Mesenchymal stem cell (in vitro differentiated cells and primary cell): ENCODE data around the gene LRP1B.

Experiments
- DNase-seq: peaks from one replicate; pipeline ENCODE4 v3.0.0-alpha.2; 2013
- H2AFZ ChIP-seq: one replicate; pipeline ENCODE4 v1.6.1; 2013; ENCODE audit warnings: low read depth, mild to moderate bottlenecking, control low read depth, inconsistent platforms, low read length, moderate library complexity
- H2AK5ac ChIP-seq: 2 replicates; pipeline ENCODE4 v1.6.1; 2013; ENCODE audit warnings: low read length, moderate library complexity, mild to moderate bottlenecking, inconsistent platforms; ENCODE audit not compliant: severe bottlenecking
- H2BK120ac ChIP-seq: one replicate; pipeline ENCODE4 v1.6.1; 2013; ENCODE audit warnings: low read depth, mild to moderate bottlenecking, inconsistent platforms, low read length, moderate library complexity
- H2BK12ac ChIP-seq, 2 experiments: one replicate each; pipeline ENCODE4 v1.6.1; 2013; ENCODE audit warnings: inconsistent platforms in 2 of 2, low read length in 2 of 2, mild to moderate bottlenecking in 2 of 2, moderate library complexity in 2 of 2, control low read depth in 1 of 2
- H2BK15ac ChIP-seq: one replicate; pipeline ENCODE4 v1.6.1; 2013; ENCODE audit warnings: mild to moderate bottlenecking, low read depth, inconsistent platforms; ENCODE audit not compliant: poor library complexity, severe bottlenecking
- H2BK5ac ChIP-seq: 2 replicates; pipeline ENCODE4 v1.6.1; 2013; ENCODE audit warnings: low read depth, mild to moderate bottlenecking, low read length, control low read depth, inconsistent platforms; ENCODE audit not compliant: poor library complexity, severe bottlenecking
- H3K14ac ChIP-seq, 2 experiments: one replicate each; pipeline ENCODE4 v1.6.1; 2013; ENCODE audit warnings: inconsistent platforms in 2 of 2, low read length in 2 of 2, control low read depth in 1 of 2, mild to moderate bottlenecking in 1 of 2, moderate library complexity in 1 of 2
- H3K18ac ChIP-seq, 2 experiments: one replicate each; pipeline ENCODE4 v1.6.1; 2013; ENCODE audit warnings: inconsistent platforms in 2 of 2, low read length in 2 of 2, control low read depth in 1 of 2, low read depth in 1 of 2, mild to moderate bottlenecking in 1 of 2
- H3K23ac ChIP-seq, 2 experiments: one replicate each; pipeline ENCODE4 v1.6.1; 2013; ENCODE audit warnings: inconsistent platforms in 2 of 2, low read length in 2 of 2, mild to moderate bottlenecking in 2 of 2, moderate library complexity in 2 of 2, control low read depth in 1 of 2
- H3K27ac ChIP-seq: 2 replicates; pipeline ENCODE4 v1.5.1; 2013; ENCODE audit warnings: mild to moderate bottlenecking, moderate library complexity, low read length, control low read depth, inconsistent platforms; ENCODE audit not compliant: poor library complexity, severe bottlenecking
- H3K27me3 ChIP-seq, 2 experiments: 2 replicates each; pipeline versions ENCODE4 v1.6.1 to v1.7.0; 2013; ENCODE audit warnings: low read length in 2 of 2, mild to moderate bottlenecking in 2 of 2, moderate library complexity in 2 of 2, control low read depth in 1 of 2, inconsistent platforms in 1 of 2; ENCODE audit not compliant: control insufficient read depth in 1 of 2, insufficient read depth in 1 of 2
- H3K36me3 ChIP-seq, 2 experiments: 2 replicates each; pipeline versions ENCODE4 v1.6.1 to v1.7.0; 2013; ENCODE audit warnings: low read length in 2 of 2, control low read depth in 1 of 2, inconsistent platforms in 1 of 2, low read depth in 1 of 2, mild to moderate bottlenecking in 1 of 2; ENCODE audit not compliant: insufficient read depth in 2 of 2, control insufficient read depth in 1 of 2
- H3K4ac ChIP-seq, 2 experiments: one replicate each; pipeline ENCODE4 v1.6.1; 2013; ENCODE audit warnings: inconsistent platforms in 2 of 2, low read length in 2 of 2, mild to moderate bottlenecking in 2 of 2, moderate library complexity in 2 of 2, control low read depth in 1 of 2, low read depth in 1 of 2
- H3K4me1 ChIP-seq: 2 replicates; pipeline ENCODE4 v1.6.1; 2013; ENCODE audit warnings: low read depth, low read length, control low read depth; ENCODE audit not compliant: control insufficient read depth, insufficient read depth
- H3K4me2 ChIP-seq: 2 replicates; pipeline ENCODE4 v1.6.1; 2013; ENCODE audit warnings: low read length, mild to moderate bottlenecking, inconsistent platforms; ENCODE audit not compliant: poor library complexity, severe bottlenecking
- H3K4me3 ChIP-seq, 2 experiments: 2 replicates each; pipeline versions ENCODE4 v1.5.1 to v1.7.0; 2013; ENCODE audit warnings: low read length in 2 of 2, mild to moderate bottlenecking in 2 of 2, control low read depth in 1 of 2, low read depth in 1 of 2; ENCODE audit not compliant: insufficient read depth in 1 of 2
- H3K79me1 ChIP-seq: replicated peaks from 2 replicates; pipeline ENCODE4 v1.6.1; 2013; ENCODE audit warnings: mild to moderate bottlenecking, control low read depth, low read length, inconsistent platforms; ENCODE audit not compliant: poor library complexity, severe bottlenecking
- H3K9ac ChIP-seq: 2 replicates; pipeline ENCODE4 v1.7.0; 2013; ENCODE audit warnings: mild to moderate bottlenecking, low read length, moderate library complexity
- H3K9me3 ChIP-seq: 2 replicates; pipeline ENCODE4 v1.7.0; 2013; ENCODE audit warnings: mild to moderate bottlenecking, low read length; ENCODE audit not compliant: control insufficient read depth
- H4K8ac ChIP-seq: one replicate; pipeline ENCODE4 v1.6.1; 2013; ENCODE audit warnings: inconsistent platforms, mild to moderate bottlenecking, low read length, moderate library complexity
- H4K91ac ChIP-seq: one replicate; pipeline ENCODE4 v1.6.1; 2013; ENCODE audit warnings: mild to moderate bottlenecking, low read length, inconsistent platforms
- WGBS: methylation state at CpG from one replicate; pipeline ENCODE4 v1.1.7; 2013; ENCODE audit warnings: mixed read lengths; 5-methylcytosine and 5-hydroxymethylcytosine counted together

The LRP1B gene

GRCh38 chr2:141767691-141768090, 363.1 kb downstream of the LRP1B start:
- H3K27ac ChIP-seq, result peak overlapping the region; percentile 67
- no peak overlapping the region for H3K4me2 ChIP-seq
- DNase-seq, result no peak
- H3K9me3 ChIP-seq, result no peaks in the 10 kb centered on the region
- H2BK15ac ChIP-seq, result no peak overlapping the region
- no peak overlapping the region for H2BK120ac ChIP-seq
- H2AK5ac ChIP-seq, result no peak overlapping the region
- H3K4ac ChIP-seq, result no peak overlapping the region
- no peak overlapping the region for H2AFZ ChIP-seq
- H3K18ac ChIP-seq, result no peak overlapping the region
- H3K9ac ChIP-seq, result no peak overlapping the region
- no peak overlapping the region for H4K91ac ChIP-seq
- H4K8ac ChIP-seq, result no peak overlapping the region
- H3K79me1 ChIP-seq, result no peaks in the 10 kb centered on the region
- WGBS, result no CpG with 5 or more reads among the region's 1 CpG
- H3K14ac ChIP-seq, result no peak overlapping the region
- H2BK5ac ChIP-seq, result no peak overlapping the region
- no peak overlapping the region for H3K23ac ChIP-seq
- no peak overlapping the region for H2BK12ac ChIP-seq
- no peaks in the 10 kb centered on the region for H3K4me1 ChIP-seq
- no peaks in the 10 kb centered on the region for H3K27me3 ChIP-seq
- H3K36me3 ChIP-seq, result no peaks in the 10 kb centered on the region
- H3K4me3 ChIP-seq, result no peak overlapping the region

DNA sequence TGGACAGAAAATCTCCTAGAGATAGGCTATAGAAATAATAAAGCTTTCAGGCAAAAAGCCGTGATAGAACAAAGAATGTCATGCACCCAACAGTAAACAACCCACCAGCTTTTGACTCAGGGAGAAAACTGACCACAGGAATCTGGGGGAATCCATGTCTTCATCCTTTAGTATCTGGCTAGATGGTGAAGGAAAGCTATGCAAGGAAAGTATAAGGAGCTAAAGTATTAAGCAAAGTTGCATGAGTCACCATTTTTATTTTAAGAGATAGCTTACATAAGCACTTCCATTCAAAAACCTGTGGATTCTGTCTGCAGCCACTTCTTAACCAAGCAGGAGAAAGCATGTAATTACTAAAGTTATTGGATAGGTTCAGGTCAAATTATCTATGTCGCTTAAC, 363.8 kb downstream of the LRP1B start:
- Histone ChIP-seq H2AK5ac (no peak overlapping the region), H3K79me1 (no peaks in the 10 kb centered on the region), H3K4me1 (no peaks in the 10 kb centered on the region), H3K36me3 (no peaks in the 10 kb centered on the region), H2BK5ac (no peak overlapping the region), H3K14ac (no peak overlapping the region), H4K8ac (no peak overlapping the region), H3K18ac (no peak overlapping the region), H2BK15ac (no peak overlapping the region), H3K23ac (no peak overlapping the region), H2BK12ac (no peak overlapping the region), H3K27ac (peak overlapping the region; percentile 67), H4K91ac (no peak overlapping the region), H3K4me3 (no peak overlapping the region), H3K27me3 (no peaks in the 10 kb centered on the region), H3K9me3 (no peaks in the 10 kb centered on the region), H3K4me2 (no peak overlapping the region), H2AFZ (no peak overlapping the region), H3K4ac (no peak overlapping the region), H2BK120ac (no peak overlapping the region), H3K9ac (no peak overlapping the region)
- no CpG with 5 or more reads among the region's 2 CpGs for WGBS
- DNase-seq, result peak; percentile 91

- WGBS, result 67% methylated on average over 2 of the region's 2 CpGs
- Histone ChIP-seq H3K36me3 (no peaks in the 10 kb centered on the region), H2BK15ac (no peak overlapping the region), H3K9me3 (no peaks in the 10 kb centered on the region), H2AK5ac (no peak overlapping the region), H3K4me2 (no peak overlapping the region), H2BK5ac (no peak overlapping the region), H3K23ac (no peak overlapping the region), H3K4me3 (no peak overlapping the region), H4K91ac (no peak overlapping the region), H3K9ac (no peak overlapping the region), H3K4me1 (no peaks in the 10 kb centered on the region), H2BK12ac (no peak overlapping the region), H3K27ac (no peak overlapping the region), H3K27me3 (no peaks in the 10 kb centered on the region), H4K8ac (no peak overlapping the region), H3K79me1 (no peaks in the 10 kb centered on the region), H3K14ac (no peak overlapping the region), H3K18ac (no peak overlapping the region), H3K4ac (no peak overlapping the region), H2AFZ (no peak overlapping the region), H2BK120ac (no peak overlapping the region)
- DNase-seq, result peak; percentile 5
Observed at GRCh38 chr2:141766225-141766624, 364.6 kb downstream of the LRP1B start.

- Histone ChIP-seq H3K23ac (no peak overlapping the region), H2BK12ac (no peak overlapping the region), H2BK120ac (no peak overlapping the region), H3K4ac (no peak overlapping the region), H2AK5ac (no peak overlapping the region), H4K8ac (no peak overlapping the region), H2BK5ac (no peak overlapping the region), H3K9me3 (no peaks in the 10 kb centered on the region), H3K4me2 (no peak overlapping the region), H3K18ac (no peak overlapping the region), H3K27ac (no peak overlapping the region), H3K4me3 (no peak overlapping the region), H3K4me1 (no peaks in the 10 kb centered on the region), H3K27me3 (no peaks in the 10 kb centered on the region), H3K79me1 (no peaks in the 10 kb centered on the region), H2BK15ac (no peak overlapping the region), H2AFZ (no peak overlapping the region), H3K9ac (no peak overlapping the region), H4K91ac (no peak overlapping the region), H3K36me3 (no peaks in the 10 kb centered on the region), H3K14ac (no peak overlapping the region)
- WGBS, result 50% methylated on average over 1 of the region's 1 CpG
- DNase-seq, result no peak
Observed at GRCh38 chr2:141748616-141749015, 382.2 kb downstream of the LRP1B start.
